Measurements from ENCODE around the gene PDF. TPM values are rescaled to one million over a fixed set of nuclear protein-coding genes. Genes with fewer than 3 reads are reported as not detected.

PDF gene
- total and polyA plus RNA-seq, 2 of the 13 experiments (the other 11 are each of a cell fraction or from before 2014, with no cell fraction given): 12.4 to 48.8 TPM

DNA sequence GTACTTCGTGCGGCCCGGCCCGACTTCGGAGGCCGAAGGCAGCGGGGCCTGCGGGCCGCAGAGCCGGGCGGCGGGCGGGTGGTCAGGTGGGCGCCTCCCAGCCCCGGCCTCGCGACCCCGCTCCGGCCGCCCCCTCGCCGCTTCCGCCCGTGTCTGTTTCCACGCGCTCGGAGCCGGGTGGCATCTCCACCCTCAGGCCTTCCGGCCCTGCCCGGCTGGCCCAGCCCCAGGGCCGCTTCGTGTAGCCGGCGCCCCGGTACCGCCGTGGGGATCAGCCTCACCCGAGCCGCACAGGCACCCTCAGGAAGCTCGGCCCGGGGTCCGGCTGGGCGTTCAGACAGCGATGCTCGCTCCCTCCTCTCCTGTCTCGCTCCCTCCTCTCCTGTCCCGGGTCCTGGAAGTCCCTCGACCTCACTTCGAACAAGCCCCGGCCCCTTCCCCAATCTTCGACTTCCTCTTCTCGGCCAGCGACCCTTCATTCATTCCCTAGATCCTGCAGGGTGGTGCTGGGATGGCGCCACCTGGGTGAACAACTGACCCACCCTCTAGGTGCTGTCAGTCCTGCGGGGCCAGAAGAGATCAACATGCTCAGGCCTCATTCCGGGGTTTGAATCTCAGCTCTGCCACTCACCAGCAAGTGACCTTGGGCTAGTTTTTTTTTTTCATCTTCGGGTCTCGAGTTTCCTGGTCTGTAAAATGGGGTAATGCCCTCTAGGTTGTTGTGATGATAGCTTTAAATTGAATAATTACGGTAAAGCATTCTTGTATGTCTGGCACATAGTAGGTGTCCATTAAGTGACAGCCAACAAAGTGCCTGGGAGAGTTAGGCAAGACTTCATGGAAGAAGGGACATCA, 18.6 kb downstream of the PDF start (continued):
- TF ChIP-seq, protein P1, sequence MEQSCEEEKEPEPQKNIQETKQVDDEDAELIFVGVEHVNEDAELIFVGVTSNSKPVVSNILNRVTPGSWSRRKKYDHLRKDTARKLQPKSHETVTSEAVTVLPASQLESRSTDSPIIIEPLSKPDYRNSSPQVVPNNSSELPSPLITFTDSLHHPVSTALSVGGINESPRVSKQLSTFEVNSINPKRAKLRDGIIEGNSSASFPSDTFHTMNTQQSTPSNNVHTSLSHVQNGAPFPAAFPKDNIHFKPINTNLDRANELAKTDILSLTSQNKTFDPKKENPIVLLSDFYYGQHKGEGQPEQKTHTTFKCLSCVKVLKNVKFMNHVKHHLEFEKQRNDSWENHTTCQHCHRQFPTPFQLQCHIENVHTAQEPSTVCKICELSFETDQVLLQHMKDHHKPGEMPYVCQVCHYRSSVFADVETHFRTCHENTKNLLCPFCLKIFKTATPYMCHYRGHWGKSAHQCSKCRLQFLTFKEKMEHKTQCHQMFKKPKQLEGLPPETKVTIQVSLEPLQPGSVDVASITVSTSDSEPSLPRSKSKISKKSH (CRISPR knock-in tag; IDR thresholded peaks at IDR 0.05; ENCODE audit: borderline replicate concordance): peak; percentile 86
- TF ChIP-seq ZKSCAN1 (IDR thresholded peaks at IDR 0.05; ENCODE audit: low read length) (peak; percentile 95), ZNF772 (CRISPR knock-in tag; IDR thresholded peaks at IDR 0.05) (0 out of 2 replicates have a peak, but pooled peaks have one; percentile 6), HNF4G (IDR thresholded peaks at IDR 0.05; ENCODE audit: borderline replicate concordance, low read depth, low read length) (no peak), HNF4G (CRISPR knock-in tag; IDR thresholded peaks at IDR 0.05; ENCODE audit: borderline replicate concordance, low read depth) (0 out of 2 replicates have a peak, but pooled peaks have one; percentile 36), ATRX (CRISPR knock-in tag; IDR thresholded peaks at IDR 0.05; ENCODE audit: borderline replicate concordance) (no peak), ZNF850 (CRISPR knock-in tag; conservative IDR thresholded peaks at IDR 0.05) (no peak), RXRA (CRISPR knock-in tag; IDR thresholded peaks at IDR 0.05) (peak; percentile 49), GTF3A (CRISPR knock-in tag; conservative IDR thresholded peaks at IDR 0.05) (no peak), ZEB1 (IDR thresholded peaks at IDR 0.05; ENCODE audit: insufficient replicate concordance, low read depth) (no peak), SMC3 (IDR thresholded peaks at IDR 0.05; ENCODE audit: low read length) (no peak), ZNF143 (CRISPR knock-in tag; IDR thresholded peaks at IDR 0.05) (peak; percentile 58; the same call in 1 of the 2 replicates), CHD2 (IDR thresholded peaks at IDR 0.05; ENCODE audit: low read depth, low read length) (no peak), NFIC (IDR thresholded peaks at IDR 0.05; ENCODE audit: low read length) (no peak), HMG20B (CRISPR knock-in tag; conservative IDR thresholded peaks at IDR 0.05) (peak; percentile 79), ADNP (CRISPR knock-in tag; IDR thresholded peaks at IDR 0.05) (peak; percentile 73; the same call in 1 of the 2 replicates), MAFF (IDR thresholded peaks at IDR 0.05; ENCODE audit: low read depth, low read length) (no peak), EHMT2 (IDR thresholded peaks at IDR 0.05; ENCODE audit: borderline replicate concordance, low read depth, low read length) (no peak), AGO1 (IDR thresholded peaks at IDR 0.05; ENCODE audit: low read depth, low read length, poor library complexity, severe bottlenecking) (peak; percentile 72)
- TF ChIP-seq, protein P2, sequence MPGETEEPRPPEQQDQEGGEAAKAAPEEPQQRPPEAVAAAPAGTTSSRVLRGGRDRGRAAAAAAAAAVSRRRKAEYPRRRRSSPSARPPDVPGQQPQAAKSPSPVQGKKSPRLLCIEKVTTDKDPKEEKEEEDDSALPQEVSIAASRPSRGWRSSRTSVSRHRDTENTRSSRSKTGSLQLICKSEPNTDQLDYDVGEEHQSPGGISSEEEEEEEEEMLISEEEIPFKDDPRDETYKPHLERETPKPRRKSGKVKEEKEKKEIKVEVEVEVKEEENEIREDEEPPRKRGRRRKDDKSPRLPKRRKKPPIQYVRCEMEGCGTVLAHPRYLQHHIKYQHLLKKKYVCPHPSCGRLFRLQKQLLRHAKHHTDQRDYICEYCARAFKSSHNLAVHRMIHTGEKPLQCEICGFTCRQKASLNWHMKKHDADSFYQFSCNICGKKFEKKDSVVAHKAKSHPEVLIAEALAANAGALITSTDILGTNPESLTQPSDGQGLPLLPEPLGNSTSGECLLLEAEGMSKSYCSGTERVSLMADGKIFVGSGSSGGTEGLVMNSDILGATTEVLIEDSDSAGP (CRISPR knock-in tag; IDR thresholded peaks at IDR 0.05; ENCODE audit: borderline replicate concordance): peak; percentile 64; the same call in 1 of the 2 replicates
- TF ChIP-seq, protein P3, sequence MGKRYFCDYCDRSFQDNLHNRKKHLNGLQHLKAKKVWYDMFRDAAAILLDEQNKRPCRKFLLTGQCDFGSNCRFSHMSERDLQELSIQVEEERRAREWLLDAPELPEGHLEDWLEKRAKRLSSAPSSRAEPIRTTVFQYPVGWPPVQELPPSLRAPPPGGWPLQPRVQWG (CRISPR knock-in tag; IDR thresholded peaks at IDR 0.05; ENCODE audit: borderline replicate concordance, low read depth): no peak
- TF ChIP-seq, protein P4, sequence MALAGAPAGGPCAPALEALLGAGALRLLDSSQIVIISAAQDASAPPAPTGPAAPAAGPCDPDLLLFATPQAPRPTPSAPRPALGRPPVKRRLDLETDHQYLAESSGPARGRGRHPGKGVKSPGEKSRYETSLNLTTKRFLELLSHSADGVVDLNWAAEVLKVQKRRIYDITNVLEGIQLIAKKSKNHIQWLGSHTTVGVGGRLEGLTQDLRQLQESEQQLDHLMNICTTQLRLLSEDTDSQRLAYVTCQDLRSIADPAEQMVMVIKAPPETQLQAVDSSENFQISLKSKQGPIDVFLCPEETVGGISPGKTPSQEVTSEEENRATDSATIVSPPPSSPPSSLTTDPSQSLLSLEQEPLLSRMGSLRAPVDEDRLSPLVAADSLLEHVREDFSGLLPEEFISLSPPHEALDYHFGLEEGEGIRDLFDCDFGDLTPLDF (CRISPR knock-in tag; IDR thresholded peaks at IDR 0.05): no peak
- TF ChIP-seq, protein P5, sequence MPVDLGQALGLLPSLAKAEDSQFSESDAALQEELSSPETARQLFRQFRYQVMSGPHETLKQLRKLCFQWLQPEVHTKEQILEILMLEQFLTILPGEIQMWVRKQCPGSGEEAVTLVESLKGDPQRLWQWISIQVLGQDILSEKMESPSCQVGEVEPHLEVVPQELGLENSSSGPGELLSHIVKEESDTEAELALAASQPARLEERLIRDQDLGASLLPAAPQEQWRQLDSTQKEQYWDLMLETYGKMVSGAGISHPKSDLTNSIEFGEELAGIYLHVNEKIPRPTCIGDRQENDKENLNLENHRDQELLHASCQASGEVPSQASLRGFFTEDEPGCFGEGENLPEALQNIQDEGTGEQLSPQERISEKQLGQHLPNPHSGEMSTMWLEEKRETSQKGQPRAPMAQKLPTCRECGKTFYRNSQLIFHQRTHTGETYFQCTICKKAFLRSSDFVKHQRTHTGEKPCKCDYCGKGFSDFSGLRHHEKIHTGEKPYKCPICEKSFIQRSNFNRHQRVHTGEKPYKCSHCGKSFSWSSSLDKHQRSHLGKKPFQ (CRISPR knock-in tag; IDR thresholded peaks at IDR 0.05; ENCODE audit: insufficient replicate concordance): no peak
